NT2/D1 (cell line): Measurements from ENCODE around the gene MYL12A.
"Not testable (repeated sequence)": the region's sequence is repeated elsewhere in the genome, so short reads cannot be mapped to it uniquely, and the experiment has no call there.

Experiments used
- DNase-seq: peaks from one replicate; pipeline ENCODE4 v3.0.0-alpha.2; 2011; ENCODE audit warnings: low read depth, low spot score
- H3K27me3 ChIP-seq: 2 replicates; pipeline ENCODE4 v1.6.0; 2011; ENCODE audit warnings: mild to moderate bottlenecking; ENCODE audit not compliant: insufficient read length, insufficient read depth
- H3K36me3 ChIP-seq: 2 replicates; pipeline ENCODE4 v1.6.1; 2011; ENCODE audit warnings: mild to moderate bottlenecking, low read length, mixed read lengths; ENCODE audit not compliant: insufficient read depth, insufficient read length
- H3K4me1 ChIP-seq: 2 replicates; pipeline ENCODE4 v1.5.1; 2011; ENCODE audit not compliant: insufficient read depth, insufficient read length
- H3K4me3 ChIP-seq: 2 replicates; pipeline ENCODE4 v1.5.1; 2011; ENCODE audit warnings: low read depth; ENCODE audit not compliant: insufficient read length
- H3K9ac ChIP-seq: 2 replicates; pipeline ENCODE4 v1.6.0; 2011; ENCODE audit warnings: low read depth; ENCODE audit not compliant: insufficient read length
- H3K9me3 ChIP-seq: 2 replicates; pipeline ENCODE4 v1.5.1; 2011; ENCODE audit warnings: mild to moderate bottlenecking, low read length; ENCODE audit not compliant: insufficient read depth
- SUZ12 ChIP-seq: IDR thresholded peaks from 2 replicates; pipeline ENCODE4 v1.6.1; 2011; ENCODE audit not compliant: insufficient read length, insufficient read depth; ENCODE audit errors: extremely low read depth
- YY1 ChIP-seq: IDR thresholded peaks from 2 replicates; pipeline ENCODE4 v1.6.1; 2011; ENCODE audit not compliant: insufficient read length, insufficient read depth
- ZNF274 ChIP-seq: IDR thresholded peaks from 2 replicates; pipeline ENCODE4 v1.6.1; 2011; ENCODE audit warnings: mild to moderate bottlenecking, low read depth, low read length

The MYL12A gene

DNA sequence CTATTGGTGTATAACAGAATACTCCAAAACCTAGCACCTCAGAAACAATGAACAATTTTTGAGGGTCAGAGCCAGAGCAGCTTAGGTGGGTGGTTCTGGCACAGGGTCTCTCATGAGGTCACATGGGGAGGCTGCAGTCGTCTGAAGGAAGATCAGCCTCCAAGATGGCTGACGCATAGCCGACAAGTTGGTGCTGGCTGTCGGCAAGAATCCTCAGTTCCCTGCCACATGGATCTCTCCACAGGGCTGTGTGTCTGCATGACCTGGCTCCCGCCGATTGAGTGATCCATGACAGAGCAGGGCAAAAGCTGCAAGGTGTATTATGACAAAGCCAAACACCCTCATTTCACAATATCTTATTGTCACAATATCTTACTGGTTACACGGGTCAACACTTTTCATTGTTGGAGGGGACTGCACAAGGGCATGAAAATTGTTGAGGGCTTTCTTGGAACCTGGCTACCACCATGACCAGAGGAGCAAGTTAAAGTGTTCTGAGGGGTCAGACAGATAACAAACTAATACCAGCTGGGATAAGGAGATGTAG lies 18.5 kb downstream of the MYL12A start:
- H3K9ac ChIP-seq, result no peak overlapping the region

DNA sequence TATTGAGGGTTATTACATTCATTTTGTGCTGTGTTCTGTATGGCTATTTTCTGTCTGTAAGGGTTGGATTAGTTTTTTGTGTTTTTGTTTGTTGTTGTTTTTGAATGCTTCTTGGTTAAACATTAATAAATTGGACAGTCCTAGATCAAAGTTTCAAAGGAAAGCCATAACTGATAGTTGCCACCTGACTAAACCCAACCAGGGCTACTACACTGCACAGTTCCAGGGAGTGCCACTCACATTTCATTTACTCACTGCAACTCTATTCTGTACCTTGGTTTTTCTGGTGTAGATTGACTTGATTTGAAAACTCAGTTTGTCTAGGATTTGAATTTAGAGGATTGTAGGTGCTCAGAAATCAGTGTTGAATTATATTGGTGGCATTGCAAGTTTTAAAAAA lies 20.7 kb downstream of the MYL12A start:
- no peak for TF ChIP-seq YY1
- no peak for TF ChIP-seq ZNF274
- no peak for TF ChIP-seq SUZ12
- Histone ChIP-seq H3K9me3 (no peaks in the 10 kb centered on the region), H3K9ac (no peak overlapping the region), H3K27me3 (no peaks in the 10 kb centered on the region), H3K4me3 (no peak overlapping the region), H3K4me1 (no peaks in the 10 kb centered on the region), H3K36me3 (peaks cover 9% of the 10 kb centered on the region)
- DNase-seq, result no peak

More for the DNA sequence above, 18.5 kb downstream of the MYL12A start:
- no peak for DNase-seq
- peaks cover 5% of the 10 kb centered on the region for H3K36me3 ChIP-seq
- no peaks in the 10 kb centered on the region for H3K27me3 ChIP-seq
- H3K4me1 ChIP-seq, result no peaks in the 10 kb centered on the region
- H3K9me3 ChIP-seq, result no peaks in the 10 kb centered on the region
- H3K4me3 ChIP-seq, result no peak overlapping the region
- TF ChIP-seq ZNF274 (no peak), SUZ12 (no peak), YY1 (no peak)

DNA sequence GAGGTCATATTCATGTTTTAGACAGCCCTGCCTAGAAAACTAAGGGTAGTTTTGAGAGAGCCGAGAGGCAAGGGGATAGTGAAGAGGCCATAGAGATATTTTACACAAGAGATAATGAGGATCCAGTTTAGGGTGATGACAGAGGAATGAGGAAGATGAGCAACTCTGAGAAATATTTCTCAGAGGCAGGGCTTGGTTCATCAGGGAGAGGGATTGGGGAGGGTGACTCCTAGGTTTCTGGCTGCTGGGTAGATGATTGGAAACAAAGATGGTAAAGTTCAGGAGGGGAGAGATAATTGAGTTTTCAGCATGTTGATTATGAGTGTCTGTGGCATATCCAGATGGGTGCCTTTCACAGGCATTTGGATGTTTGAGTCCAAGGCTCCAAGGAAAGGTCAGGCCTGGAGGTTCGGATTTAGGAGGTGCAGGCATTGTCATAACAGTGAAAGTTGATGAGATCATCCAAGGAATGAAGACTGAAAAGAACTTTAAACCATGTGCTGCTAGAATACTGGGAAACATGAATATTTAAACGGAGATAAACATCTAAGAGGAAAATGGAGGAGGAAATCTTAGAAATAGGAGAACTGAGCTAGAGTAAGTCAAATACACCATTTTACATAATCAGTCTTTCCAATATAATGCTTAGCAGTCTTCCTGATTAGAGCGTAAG lies 21.8 kb downstream of the MYL12A start:
- Histone ChIP-seq H3K9ac (no peak overlapping the region), H3K9me3 (no peaks in the 10 kb centered on the region), H3K27me3 (no peaks in the 10 kb centered on the region), H3K4me3 (no peak overlapping the region), H3K4me1 (no peaks in the 10 kb centered on the region), H3K36me3 (peaks cover 19% of the 10 kb centered on the region)
- TF ChIP-seq ZNF274 (no peak), SUZ12 (no peak), YY1 (no peak)
- no peak for DNase-seq

DNA sequence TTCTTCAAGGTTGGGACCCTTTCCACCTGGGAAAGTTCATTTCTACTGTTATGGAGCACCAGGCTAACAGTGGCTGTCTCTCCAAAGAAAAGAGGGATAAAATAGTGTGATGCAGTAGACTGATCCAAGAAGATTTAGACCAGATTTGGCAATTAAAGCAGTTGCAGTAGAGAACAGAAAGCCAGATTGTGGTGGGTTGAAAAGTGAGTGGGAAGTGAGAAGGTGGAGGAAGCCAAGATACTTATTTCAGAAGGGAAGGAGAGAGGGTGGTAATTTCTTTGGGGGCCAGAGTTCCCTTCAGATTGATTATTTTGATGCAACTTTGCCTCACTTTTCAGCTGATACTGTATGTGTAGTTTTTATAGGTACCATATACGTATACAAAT lies 22.3 kb downstream of the MYL12A start:
- Histone ChIP-seq H3K27me3 (no peaks in the 10 kb centered on the region), H3K4me3 (no peak overlapping the region), H3K36me3 (peaks cover 23% of the 10 kb centered on the region), H3K9ac (no peak overlapping the region), H3K4me1 (no peaks in the 10 kb centered on the region), H3K9me3 (no peaks in the 10 kb centered on the region)
- no peak for TF ChIP-seq SUZ12
- no peak for TF ChIP-seq ZNF274
- no peak for TF ChIP-seq YY1
- no peak for DNase-seq

DNA sequence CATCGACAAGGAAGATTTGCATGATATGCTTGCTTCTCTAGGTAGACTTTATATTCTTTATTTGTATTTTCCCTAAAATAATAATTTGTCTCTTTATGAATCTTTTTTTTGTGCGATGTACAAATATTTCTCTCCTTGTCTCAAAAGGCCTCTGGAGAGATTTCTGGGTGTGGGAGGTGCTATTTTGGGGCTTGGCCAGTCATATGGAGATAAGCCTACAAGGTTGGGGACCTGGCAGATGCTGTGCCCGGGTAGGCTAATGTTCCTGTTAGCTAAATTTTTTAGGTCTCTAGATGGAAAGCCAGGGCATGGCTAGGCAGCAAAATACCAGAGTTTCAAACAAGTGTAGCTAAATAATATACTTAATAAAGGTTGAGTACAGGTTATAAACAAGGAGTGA lies 25.4 kb downstream of the MYL12A start:
- H3K9me3 ChIP-seq, result no peaks in the 10 kb centered on the region
- H3K4me1 ChIP-seq, result no peaks in the 10 kb centered on the region
- H3K27me3 ChIP-seq, result no peaks in the 10 kb centered on the region
- no peak overlapping the region for H3K4me3 ChIP-seq
- TF ChIP-seq YY1 (no peak), ZNF274 (no peak), SUZ12 (no peak)
- peaks cover 46% of the 10 kb centered on the region for H3K36me3 ChIP-seq
- H3K9ac ChIP-seq, result no peak overlapping the region
- DNase-seq, result no peak

DNA sequence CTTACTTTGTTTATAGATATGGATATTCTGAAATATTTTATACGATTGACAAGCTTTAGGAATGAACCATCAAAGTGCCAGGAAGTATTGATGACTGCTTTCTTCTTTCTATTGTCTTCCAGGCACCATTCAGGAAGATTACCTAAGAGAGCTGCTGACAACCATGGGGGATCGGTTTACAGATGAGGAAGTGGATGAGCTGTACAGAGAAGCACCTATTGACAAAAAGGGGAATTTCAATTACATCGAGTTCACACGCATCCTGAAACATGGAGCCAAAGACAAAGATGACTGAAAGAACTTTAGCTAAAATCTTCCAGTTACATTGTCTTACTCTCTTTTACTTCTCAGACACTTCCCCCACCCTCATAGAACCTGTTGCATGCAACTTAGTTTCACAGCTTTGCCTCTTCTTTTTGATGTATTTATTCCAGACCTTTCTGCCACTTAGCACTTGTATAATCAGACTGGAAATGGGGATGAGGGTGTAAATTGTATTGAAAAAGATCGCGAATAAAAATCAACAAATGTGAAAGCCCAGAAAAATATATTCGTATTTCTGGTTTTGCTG lies 30.1 kb downstream of the MYL12A start:
- H3K9me3 ChIP-seq, H3K4me3 ChIP-seq, H3K27me3 ChIP-seq, H3K9ac ChIP-seq, DNase-seq, H3K4me1 ChIP-seq: not testable (repeated sequence)
- H3K36me3 ChIP-seq, result peaks cover 48% of the 10 kb centered on the region

DNA sequence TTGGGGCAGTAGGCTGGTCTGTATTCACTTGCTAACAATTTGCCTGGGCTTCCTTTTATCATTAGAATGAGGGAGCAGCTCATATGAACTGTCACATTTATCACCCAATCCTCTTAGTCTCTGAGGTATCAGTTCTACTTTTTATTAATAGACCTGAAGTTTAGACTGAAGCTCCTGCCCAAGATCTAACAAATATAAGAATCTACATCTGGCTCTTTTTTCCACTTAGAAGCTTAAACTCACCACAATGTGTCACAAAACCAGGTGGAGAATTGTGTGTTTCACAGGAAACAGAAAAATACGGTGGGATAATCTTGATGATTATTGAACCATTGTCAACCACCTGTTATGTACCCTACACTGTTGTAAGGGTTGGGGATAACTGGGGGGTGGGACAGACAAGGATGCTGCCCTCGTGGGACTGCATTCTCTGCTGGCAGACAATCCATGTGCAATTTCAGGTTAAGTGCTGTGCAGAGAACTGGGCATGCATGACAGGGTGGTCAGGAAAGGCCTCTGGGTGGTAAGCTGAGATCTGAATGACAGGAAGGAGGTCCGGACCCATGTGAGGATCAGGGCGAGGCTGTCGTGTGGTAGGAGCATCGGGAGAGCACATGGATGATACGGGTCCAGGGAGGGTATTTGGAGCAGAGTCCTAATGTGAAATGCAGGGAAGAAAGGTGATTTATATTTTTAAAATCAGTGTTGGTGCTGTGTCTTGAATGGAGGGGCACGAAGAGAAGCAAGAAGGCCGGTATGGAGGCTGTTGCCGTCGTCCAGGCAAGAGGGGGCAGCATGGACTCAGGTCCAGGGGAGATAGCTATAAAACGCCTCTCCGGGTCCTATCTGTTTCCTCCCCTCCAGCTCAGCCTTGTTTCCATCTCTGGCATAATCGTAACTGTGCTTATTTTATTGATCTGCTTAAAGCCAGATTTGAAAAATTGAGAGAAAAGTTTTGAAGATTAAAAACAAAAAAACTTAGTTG lies 31.9 kb downstream of the MYL12A start:
- DNase-seq, result no peak
- Histone ChIP-seq H3K9me3 (no peaks in the 10 kb centered on the region), H3K36me3 (peaks cover 32% of the 10 kb centered on the region), H3K4me1 (no peaks in the 10 kb centered on the region), H3K27me3 (no peaks in the 10 kb centered on the region), H3K9ac (no peak overlapping the region), H3K4me3 (no peak overlapping the region)
- TF ChIP-seq SUZ12 (no peak), YY1 (no peak), ZNF274 (no peak)
